GM21360 (cell line): ENCODE results near the gene REG3G.
"Not testable (repeated sequence)": the region's sequence is repeated elsewhere in the genome, so short reads cannot be mapped to it uniquely, and the experiment has no call there.

ENCODE experiments used
- ATAC-seq: cut with Tn5 transposase; IDR thresholded peaks from one replicate; pipeline ENCODE4 v1.9.1; 2021; ENCODE audit warnings: mild to moderate bottlenecking, moderate library complexity; ENCODE audit not compliant: unreplicated experiment

The REG3G gene

DNA sequence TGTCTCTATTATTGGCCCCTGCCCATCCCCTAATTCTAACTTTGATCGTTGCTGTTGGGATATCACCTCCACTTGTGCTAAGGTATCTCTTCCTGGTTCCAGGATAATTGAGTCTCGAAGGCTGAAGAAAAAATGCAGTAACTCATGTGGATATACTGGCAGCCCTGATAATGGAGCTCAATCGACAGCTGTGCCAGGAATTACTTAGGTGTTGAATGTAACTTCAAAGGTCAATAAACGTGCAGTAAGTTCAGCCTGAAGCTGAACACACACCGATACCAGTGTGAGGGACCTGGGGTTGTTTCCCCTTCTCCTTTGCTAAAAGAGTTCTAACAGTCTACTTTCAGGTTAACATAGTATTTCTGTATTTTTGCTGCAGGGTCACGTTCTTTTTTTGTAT is 11.9 kb upstream of the REG3G start:
- ATAC-seq: no peak

GRCh38 chr2:79016342-79016741 is 9.2 kb upstream of the REG3G start:
- ATAC-seq: no peak

GRCh38 chr2:79026061-79026460 is 559 bp downstream of the REG3G start:
- no peak for ATAC-seq

DNA sequence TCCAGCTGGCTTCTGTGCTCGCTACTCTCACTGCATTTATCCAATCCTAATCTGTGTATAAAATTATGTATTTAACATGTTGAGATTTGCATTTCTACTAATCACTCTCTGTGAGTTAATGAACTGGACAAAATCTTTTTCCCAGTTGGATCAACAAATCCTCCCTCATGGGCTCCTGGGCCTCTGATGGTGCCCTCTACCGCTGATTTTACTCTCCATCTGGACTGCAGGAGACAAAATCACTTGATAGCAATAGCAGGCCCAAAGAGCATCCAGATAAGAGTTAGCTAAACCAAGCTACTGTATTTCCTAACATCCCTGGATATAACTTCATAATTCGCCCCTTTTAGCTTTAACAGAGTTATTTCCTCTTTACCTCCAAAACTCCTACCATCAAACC is 14.4 kb downstream of the REG3G start:
- ATAC-seq: no peak

DNA sequence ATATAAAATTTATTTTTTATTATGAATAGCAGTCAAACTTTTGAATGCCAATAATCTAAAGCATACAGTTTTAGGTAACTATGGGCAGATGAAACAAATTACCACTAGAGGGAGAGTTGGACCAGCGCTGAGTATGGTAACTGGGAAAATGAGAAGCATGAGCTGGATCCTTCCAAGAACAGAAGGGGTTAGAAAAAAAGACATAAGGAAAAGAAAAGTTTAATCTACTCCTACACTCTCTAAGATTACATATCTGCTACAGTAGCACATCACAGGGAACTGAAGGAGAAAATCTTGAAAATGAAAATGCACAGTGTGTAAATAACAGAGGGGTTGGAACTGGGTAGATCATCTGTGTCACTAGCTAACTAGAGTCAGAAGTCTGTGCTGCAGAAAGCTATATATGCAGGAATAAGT is 15.5 kb downstream of the REG3G start:
- ATAC-seq: no peak

DNA sequence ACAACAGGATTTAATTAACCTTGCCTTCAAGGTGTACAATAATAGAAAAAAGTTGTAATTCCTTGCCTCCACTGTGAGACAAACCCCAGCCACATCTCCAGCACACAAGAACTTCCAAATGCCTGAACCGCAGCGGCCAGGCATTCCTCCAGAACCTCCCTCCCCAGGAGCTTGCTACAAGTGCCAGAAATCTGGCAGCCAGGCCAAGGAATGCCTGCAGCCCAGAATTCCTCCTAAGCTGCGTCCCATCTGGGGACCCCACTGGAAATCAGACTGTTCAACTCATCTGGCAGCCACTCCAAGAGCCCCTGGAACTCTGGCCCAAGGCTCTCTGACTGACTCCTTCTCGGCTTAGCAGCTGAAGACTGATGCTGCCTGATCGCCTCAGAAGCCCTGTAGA is 28.0 kb downstream of the REG3G start:
- ATAC-seq: not testable (repeated sequence)

GRCh38 chr2:79054769-79055168 is 29.3 kb downstream of the REG3G start:
- ATAC-seq: not testable (repeated sequence)

DNA sequence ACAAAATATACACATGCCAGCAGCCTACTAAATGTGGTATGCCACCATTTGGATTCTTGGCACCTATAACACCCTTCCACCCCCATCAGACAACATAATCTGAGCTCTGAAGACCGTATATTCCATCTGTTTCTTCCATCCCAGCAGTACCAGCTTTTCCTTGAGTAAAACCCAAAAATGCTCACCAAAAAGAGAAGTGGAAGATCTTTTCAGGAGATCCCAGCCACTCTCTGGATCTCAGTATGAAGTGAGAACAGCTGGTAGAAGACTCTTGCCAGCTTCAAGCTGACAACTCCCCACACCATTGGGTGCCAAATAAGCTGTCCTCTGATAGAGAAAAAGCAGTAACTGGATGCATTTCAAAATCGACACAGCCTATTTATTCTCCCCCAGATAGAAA is 39.7 kb downstream of the REG3G start:
- no peak for ATAC-seq

DNA sequence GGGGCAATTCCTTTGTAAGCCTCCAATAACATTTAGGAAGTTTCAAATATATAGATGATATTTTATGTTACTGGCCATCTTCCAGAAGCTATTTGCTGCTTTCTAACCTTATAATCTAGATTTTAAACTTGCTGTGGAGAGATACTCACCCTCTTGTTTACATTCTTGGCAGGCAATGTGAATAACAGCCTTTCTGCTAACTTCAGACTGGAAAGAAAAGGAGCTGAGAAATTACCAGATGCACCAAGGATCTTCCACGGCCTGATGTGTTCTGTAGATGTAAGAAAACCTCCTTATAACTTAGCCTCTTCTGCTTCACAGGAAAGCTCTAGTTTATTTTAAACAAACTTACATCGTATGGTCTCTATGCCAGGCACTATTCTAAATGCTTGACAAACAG is 45.6 kb downstream of the REG3G start:
- no peak for ATAC-seq
